Activated CD8-positive, alpha-beta T cell treated with anti-CD3 and anti-CD28 coated beads for 36 hours (primary cell): Measurements from ENCODE around the gene B3GAT1. TPM values are rescaled to one million over a fixed set of nuclear protein-coding genes. Genes with fewer than 3 reads are reported as not detected.

Experiments used
- ATAC-seq: fragments of 200-7000 bp; cut with Tn5 transposase; one replicate; pipeline ENCODE4 v1.10.0; 2021; ENCODE audit warnings: mild to moderate bottlenecking, moderate library complexity
- CTCF ChIA-PET: fragments of 350-600 bp; sonication (Branson Sonifier 250); formaldehyde crosslinking; loops from one replicate; lab custom pipeline; 2021; ENCODE audit warnings: antibody characterized with exemption; lab: Charles Lee
- POLR2A ChIA-PET: fragments of 350-600 bp; sonication (Branson Sonifier 250); formaldehyde crosslinking; loops from one replicate; lab custom pipeline; 2021; ENCODE audit warnings: antibody characterized with exemption; lab: Charles Lee
- DNase-seq: peaks from one replicate; pipeline ENCODE4 v3.0.0-alpha.2; 2020
- H3K27ac Mint-ChIP-seq: one replicate; pipeline ENCODE4 v1.8.0; 2021; ENCODE audit warnings: mild to moderate bottlenecking, mixed read lengths
- H3K27me3 Mint-ChIP-seq: one replicate; pipeline ENCODE4 v1.8.0; 2021; ENCODE audit warnings: mixed read lengths
- H3K36me3 Mint-ChIP-seq: one replicate; pipeline ENCODE4 v1.8.0; 2021; ENCODE audit warnings: low read depth, mixed read lengths
- H3K4me1 Mint-ChIP-seq: one replicate; pipeline ENCODE4 v1.8.0; 2021; ENCODE audit warnings: low read depth, mixed read lengths
- H3K4me3 Mint-ChIP-seq: one replicate; pipeline ENCODE4 v1.8.0; 2021; ENCODE audit warnings: mild to moderate bottlenecking, moderate library complexity, mixed read lengths
- H3K9me3 Mint-ChIP-seq: one replicate; pipeline ENCODE4 v1.8.0; 2021; ENCODE audit warnings: mixed read lengths
- CTCF ChIP-seq: fragments of 200-600 bp; IDR thresholded peaks from one replicate; pipeline ENCODE4 v1.8.0; 2022; ENCODE audit warnings: antibody characterized with exemption, mild to moderate bottlenecking
- intact Hi-C: fragments of 100-400 bp; cut with micrococcal nuclease; formaldehyde crosslinking; loops from one replicate; pipeline ENCODE4 v1.10.0; 2022
- total RNA-seq, 2 experiments: library from RNA; stranded (reverse); gene quantifications; one replicate each; pipeline ENCODE4 v1.2.3, GENCODE V29; 2021

B3GAT1 gene
- total RNA-seq, 2 experiments from 2014 or later: 0.07 TPM; not detected in 1

- TF ChIP-seq CTCF: no peak
- Mint-ChIP-seq H3K4me3 (no peak overlapping the region), H3K9me3 (no peaks in the 10 kb centered on the region), H3K27me3 (peaks cover 8% of the 10 kb centered on the region), H3K4me1 (peaks cover 8% of the 10 kb centered on the region), H3K36me3 (peaks cover 2% of the 10 kb centered on the region), H3K27ac (no peak overlapping the region)
- ATAC-seq (no peak), DNase-seq (no peak)
- ChIA-PET POLR2A (no interaction called here), CTCF (no interaction called here)
- intact Hi-C loops: no loop called here
These were observed 49.7 kb downstream of the B3GAT1 start for GRCh38 chr11:134362192-134362901.

- POLR2A ChIA-PET: no interaction called here
- TF ChIP-seq CTCF: no peak
- intact Hi-C loops: no loop called here
- CTCF ChIA-PET: no interaction called here
- H3K27me3 Mint-ChIP-seq: peaks cover 8% of the 10 kb centered on the region
- no peak overlapping the region for H3K27ac Mint-ChIP-seq
- peaks cover 8% of the 10 kb centered on the region for H3K4me1 Mint-ChIP-seq
- no peak for ATAC-seq
- DNase-seq: no peak
- no peaks in the 10 kb centered on the region for H3K9me3 Mint-ChIP-seq
- H3K4me3 Mint-ChIP-seq: no peak overlapping the region
- peaks cover 2% of the 10 kb centered on the region for H3K36me3 Mint-ChIP-seq
These were observed 50.4 kb downstream of the B3GAT1 start for GRCh38 chr11:134361661-134362060.

GRCh38 chr11:134360050-134360835 lies 51.8 kb downstream of the B3GAT1 start:
- POLR2A ChIA-PET: interaction anchor here (2.2 kb wide), 1 partner anchor 10 kb away, joined by 5 read pairs; no protein-coding TSS in a partner anchor
- H3K36me3 Mint-ChIP-seq: peaks cover 2% of the 10 kb centered on the region
- H3K27ac Mint-ChIP-seq: no peak overlapping the region
- DNase-seq (peak; percentile 83), ATAC-seq (peak; percentile 98)
- TF ChIP-seq CTCF: peak; percentile 90
- H3K4me3 Mint-ChIP-seq: no peak overlapping the region
- peaks cover 8% of the 10 kb centered on the region for H3K27me3 Mint-ChIP-seq
- peaks cover 8% of the 10 kb centered on the region for H3K4me1 Mint-ChIP-seq
- intact Hi-C loops: no loop called here
- H3K9me3 Mint-ChIP-seq: no peaks in the 10 kb centered on the region
- CTCF ChIA-PET: interaction anchor here (0.6 to 1.4 kb wide), 7 partner anchors 12 to 365 kb away, joined by 3 to 5 read pairs (median 3); no protein-coding TSS in a partner anchor

- intact Hi-C loops: no loop called here
- H3K27ac Mint-ChIP-seq: no peak overlapping the region
These were observed 52.4 kb downstream of the B3GAT1 start for GRCh38 chr11:134359646-134360045.

More at GRCh38 chr11:134359646-134360045, 52.4 kb downstream of the B3GAT1 start:
- TF ChIP-seq CTCF: no peak
- Mint-ChIP-seq H3K27me3 (peaks cover 8% of the 10 kb centered on the region), H3K4me1 (peaks cover 8% of the 10 kb centered on the region), H3K4me3 (no peak overlapping the region), H3K9me3 (no peaks in the 10 kb centered on the region), H3K36me3 (peaks cover 2% of the 10 kb centered on the region)
- ChIA-PET CTCF (interaction anchor here (0.6 to 1.4 kb wide), 8 partner anchors 12 to 509 kb away, joined by 3 to 5 read pairs (median 3); no protein-coding TSS in a partner anchor), POLR2A (interaction anchor here (2.2 kb wide), 1 partner anchor 10 kb away, joined by 5 read pairs; no protein-coding TSS in a partner anchor)
- ATAC-seq (no peak), DNase-seq (no peak)
